Measurements from ENCODE around the gene MVD.
A peak's percentile ranks its signal among the peaks of the same experiment; 100 is the strongest.

The MVD gene

DNA sequence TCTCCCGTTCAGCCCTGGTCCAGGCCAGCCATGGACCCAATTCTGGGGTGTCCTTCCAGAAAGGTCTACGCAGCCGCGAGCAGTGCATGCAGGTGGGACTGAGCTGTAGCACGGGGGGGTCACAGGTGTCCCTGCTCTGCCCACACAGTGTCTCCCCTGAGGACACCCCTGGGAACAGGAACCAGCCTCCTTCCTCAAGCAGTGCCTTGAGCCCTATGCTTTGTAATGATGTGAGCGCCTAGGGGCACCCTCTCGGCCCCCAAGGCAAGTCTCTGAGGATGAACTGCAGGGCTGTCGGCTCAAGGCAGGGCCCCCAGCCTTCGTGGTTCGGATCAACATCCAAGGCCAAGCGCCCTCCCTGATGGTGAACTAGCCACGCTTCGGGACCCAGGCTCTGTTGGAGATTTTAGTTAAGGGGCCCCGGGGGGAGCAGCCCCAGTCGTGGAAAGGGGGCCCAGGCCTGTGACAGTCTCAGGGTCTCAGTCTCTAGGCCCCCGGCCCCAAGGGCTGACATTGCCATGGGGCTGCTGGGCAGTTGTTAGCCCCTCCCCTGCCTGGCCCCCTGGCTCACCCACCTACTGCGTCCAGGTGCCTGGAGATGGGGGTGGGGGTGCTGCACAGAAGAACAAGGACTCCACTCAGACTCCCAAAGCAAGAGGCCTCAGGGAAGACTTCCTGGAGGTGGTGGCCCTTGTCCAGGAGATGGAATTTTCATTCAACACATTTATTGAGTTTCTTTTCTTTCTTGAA lies 22.2 kb downstream of the MVD start:
- no peak for DNase-seq (ENCODE audit: low read depth in 2 of 2)

DNA sequence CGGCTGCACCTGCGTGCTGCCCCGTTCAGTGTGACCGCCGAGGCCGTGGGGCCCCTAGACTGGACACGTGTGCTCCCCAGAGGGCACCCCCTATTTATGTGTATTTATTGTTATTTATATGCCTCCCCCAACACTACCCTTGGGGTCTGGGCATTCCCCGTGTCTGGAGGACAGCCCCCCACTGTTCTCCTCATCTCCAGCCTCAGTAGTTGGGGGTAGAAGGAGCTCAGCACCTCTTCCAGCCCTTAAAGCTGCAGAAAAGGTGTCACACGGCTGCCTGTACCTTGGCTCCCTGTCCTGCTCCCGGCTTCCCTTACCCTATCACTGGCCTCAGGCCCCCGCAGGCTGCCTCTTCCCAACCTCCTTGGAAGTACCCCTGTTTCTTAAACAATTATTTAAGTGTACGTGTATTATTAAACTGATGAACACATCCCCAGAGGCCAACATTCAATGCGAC lies 22.8 kb downstream of the MVD start:
- DNase-seq (ENCODE audit: low read depth in 2 of 2), result no peak

DNA sequence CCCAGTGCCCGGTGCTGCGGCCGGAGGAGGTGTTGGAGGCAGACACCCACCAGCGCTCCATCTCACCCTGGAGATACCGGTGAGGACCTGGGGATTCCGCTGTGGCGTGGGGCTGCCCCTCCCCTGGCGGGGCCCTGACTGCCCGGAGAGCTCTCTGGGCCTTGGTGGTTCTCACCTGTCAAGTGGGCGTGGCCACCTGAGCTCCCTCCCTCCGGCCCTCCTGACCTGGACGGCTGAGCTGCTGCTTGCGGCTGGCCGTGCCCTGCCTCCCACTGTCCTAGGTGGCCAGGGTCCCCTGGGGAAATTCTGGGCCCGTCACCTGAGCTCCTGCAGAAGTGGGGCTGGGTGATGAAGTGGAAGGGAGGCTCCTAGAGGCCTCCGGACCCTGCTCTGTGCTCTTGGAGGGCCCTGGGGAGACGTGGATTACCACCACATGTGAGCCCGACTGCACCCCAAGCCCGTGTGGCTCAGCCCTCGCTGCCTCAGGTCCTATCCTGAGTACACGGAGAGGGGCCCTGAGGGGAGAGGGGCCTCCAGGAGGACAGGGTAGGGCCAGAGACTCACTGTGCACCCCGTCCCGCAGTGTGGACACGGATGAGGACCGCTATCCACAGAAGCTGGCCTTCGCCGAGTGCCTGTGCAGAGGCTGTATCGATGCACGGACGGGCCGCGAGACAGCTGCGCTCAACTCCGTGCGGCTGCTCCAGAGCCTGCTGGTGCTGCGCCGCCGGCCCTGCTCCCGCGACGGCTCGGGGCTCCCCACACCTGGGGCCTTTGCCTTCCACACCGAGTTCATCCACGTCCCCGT lies 23.5 kb downstream of the MVD start:
- DNase-seq (ENCODE audit: low read depth in 2 of 2), result no peak

DNA sequence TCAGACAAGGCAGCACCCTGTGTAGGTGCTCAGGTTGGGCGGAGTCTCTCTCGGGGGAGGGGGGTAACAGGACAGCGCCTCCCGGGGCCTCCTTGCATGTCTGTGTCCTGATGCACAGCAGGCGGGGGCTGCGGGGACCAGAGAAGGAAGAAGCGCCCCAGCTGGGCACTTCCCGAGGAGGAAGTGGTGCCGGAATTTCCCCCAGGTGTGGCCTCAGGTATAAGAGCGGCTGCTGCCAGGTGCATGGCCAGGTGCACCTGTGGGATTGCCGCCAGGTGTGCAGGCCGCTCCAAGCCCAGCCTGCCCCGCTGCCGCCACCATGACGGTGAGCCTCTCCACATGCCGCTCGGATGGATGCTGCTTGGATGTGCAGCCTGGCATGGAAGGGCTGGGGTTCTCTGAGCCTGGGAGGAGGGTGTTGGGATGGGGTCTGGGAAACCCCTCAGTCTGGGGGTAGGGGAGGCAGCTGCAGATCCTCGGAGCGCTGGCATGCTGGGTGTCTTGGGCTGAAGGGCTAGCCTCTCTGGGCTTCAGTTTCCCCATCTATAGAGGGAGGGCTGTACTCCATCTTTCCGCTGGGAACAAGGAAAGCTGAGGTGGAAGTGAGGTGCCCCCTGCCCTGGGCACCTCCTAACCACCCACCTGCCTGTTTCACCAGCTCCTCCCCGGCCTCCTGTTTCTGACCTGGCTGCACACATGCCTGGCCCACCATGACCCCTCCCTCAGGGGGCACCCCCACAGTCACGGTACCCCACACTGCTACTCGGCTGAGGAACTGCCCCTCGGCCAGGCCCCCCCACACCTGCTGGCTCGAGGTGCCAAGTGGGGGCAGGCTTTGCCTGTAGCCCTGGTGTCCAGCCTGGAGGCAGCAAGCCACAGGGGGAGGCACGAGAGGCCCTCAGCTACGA lies 24.3 kb downstream of the MVD start, which contains the start of gene IL17C:
Gene IL17C, plus strand, starts transcription at position 250 of the 908 bp plus-strand sequence. Its CDS starts 70 bp downstream, at position 320.
- DNase-seq (ENCODE audit: low read depth in 2 of 2), result no peak

GRCh38 chr16:88636488-88637265 lies 26.2 kb downstream of the MVD start:
- no peak for DNase-seq (ENCODE audit: low read depth in 2 of 2)

- DNase-seq (ENCODE audit: low read depth in 2 of 2), result no peak
Observed at GRCh38 chr16:88635671-88636319, 27.1 kb downstream of the MVD start.

- no peak for DNase-seq (ENCODE audit: low read depth in 2 of 2)
Observed at GRCh38 chr16:88634994-88635670, 27.8 kb downstream of the MVD start.

- peak in 1 of 2 experiments; percentile 33 for DNase-seq (ENCODE audit: low read depth in 2 of 2)
Observed at GRCh38 chr16:88634141-88634993, 28.5 kb downstream of the MVD start.

- DNase-seq (ENCODE audit: low read depth in 2 of 2), result peak in 1 of 2 experiments; percentile 35
Observed at GRCh38 chr16:88633684-88634140, 29.2 kb downstream of the MVD start.

- DNase-seq (ENCODE audit: low read depth in 2 of 2), result no peak
Observed at GRCh38 chr16:88632587-88632930, 30.3 kb downstream of the MVD start.

DNA sequence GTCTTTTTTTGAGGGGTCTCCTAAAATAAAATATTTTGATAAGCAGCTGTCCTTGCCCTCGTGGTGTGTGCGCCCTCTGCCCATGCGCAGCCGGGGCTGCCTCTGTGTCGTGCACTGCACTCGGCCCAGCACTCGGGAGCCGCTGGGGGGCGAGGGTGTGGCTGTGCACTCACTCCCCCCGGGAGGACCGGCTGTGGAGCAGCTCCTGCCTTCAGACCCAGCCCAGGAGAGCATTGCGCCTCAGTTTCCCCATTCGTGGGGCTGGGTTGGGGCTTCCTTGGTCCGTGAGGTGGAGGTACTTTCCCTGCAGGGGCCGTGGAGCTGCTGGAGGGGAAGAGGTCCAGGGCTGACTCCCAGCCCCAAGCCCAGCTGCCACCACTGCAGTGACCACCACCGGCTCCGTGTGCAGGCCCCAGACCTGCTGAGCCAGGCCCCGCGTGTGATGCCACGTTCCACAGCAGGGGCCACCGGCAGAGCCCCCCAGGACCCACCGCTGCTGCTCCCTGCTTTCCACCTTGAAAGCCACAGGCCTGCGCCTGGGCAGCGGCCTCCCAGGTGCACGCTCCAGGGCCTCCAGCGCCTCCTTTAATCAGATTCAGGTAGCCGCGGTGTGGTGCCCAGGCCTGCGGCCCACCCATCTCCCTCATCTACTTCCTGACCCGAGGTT lies 30.8 kb downstream of the MVD start:
- DNase-seq (ENCODE audit: low read depth in 2 of 2), result no peak

DNA sequence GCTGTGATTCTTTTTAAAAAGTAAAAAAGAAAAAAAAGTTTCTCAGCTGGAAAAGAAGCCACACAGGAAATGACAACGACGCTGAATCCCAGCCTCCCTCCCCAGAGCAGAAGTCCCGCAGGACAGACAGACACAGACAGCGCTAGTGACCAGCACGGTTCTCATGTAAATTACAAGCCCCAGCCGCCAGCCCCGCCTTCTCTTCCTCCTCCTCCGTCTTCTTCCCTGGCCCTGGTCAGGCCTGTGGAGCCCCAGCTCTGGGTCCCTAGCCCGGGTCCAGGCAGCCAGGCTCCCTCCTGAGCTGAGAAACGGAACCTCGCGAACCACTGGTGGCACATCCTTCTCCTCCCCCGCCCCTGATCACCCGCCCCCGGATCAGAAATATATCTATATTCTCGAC lies 31.5 kb downstream of the MVD start:
- no peak for DNase-seq (ENCODE audit: low read depth in 2 of 2)

GRCh38 chr16:88630941-88631340 lies 31.9 kb downstream of the MVD start:
- DNase-seq (ENCODE audit: low read depth in 2 of 2), result no peak

GRCh38 chr16:88630433-88630832 lies 32.5 kb downstream of the MVD start:
- no peak for DNase-seq (ENCODE audit: low read depth in 2 of 2)

DNA sequence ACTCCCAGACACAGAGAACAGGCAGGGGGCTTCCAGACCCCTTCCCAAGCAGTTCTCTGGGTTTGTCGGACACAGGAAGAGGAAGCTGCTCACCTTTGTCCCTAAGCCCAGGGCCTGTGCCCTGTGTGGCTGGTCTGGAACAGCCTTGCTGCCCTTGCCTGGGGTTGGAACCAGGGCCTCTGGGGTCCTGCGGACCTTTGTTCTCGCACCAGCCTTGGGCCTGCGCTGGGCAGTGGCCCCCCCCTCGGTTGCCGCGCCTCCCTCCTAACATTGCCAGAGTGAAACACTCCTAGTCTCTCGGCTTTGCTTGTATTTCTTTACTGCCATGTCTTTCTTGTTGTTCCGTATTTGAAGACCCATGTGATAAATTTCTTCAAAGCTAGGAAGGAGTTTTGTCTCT lies 33.1 kb downstream of the MVD start:
- DNase-seq (ENCODE audit: low read depth in 2 of 2), result no peak

DNA sequence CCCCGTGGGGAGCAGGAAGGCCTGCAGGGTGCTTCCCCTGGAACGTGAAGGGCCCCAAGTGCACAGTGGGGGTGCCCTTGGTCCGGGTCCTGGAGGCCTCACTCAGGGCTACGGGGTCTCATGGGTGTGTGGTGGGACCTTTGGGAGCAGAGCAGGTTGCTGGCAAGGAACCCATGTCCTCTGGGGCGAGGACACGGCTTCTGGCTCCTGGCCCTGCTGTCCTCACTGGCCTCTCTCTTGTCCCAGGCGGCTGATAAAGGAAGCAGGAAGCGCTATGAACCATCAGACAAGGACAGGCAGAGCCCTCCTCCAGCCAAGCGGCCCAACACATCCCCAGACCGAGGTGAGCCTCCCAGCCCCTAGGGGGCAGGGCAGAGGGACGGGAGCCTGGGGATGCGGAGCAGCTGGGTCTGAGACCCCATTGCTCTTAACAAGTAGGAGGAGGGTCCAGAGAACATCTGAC lies 34.3 kb downstream of the MVD start:
- no peak for DNase-seq (ENCODE audit: low read depth in 2 of 2)

DNA sequence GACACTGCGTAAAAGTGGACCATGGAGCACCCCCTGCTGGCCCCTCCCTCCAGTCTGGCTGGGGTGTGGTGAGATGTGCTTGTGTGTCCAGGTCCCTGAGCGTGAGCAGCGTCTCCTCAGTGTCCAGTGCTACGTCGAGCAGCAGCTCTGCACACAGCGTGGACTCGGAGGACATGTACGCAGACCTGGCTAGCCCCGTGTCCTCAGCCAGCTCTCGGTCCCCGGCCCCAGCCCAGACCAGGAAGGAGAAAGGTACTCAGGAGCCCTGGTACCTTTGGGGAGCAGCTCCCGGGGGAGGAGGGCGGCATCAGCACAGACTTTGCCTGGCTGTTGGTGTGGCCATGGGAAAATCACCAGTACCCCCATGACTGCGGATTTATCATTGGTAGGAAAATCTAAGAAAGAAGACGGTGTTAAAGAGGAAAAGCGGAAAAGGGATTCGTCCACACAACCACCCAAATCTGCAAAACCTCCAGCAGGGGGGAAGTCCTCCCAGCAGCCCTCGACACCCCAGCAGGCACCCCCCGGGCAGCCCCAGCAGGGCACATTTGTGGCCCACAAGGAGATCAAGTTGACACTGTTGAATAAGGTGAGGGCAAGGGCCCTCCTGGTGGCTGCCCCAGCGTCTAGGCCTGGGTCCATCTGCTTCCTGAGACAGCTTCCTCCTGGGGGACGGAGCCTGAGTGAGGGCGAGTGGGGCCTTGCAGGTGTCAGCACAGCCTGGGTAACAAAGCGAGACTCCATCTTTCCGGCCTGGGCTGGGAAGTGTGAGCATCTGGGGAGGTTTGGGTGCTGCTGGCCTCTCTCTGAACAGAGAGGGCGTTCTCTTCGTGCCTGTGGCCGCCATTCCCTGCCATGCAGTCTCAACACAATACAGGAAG lies 35.1 kb downstream of the MVD start:
- DNase-seq (ENCODE audit: low read depth in 2 of 2), result no peak
